HG03025 (cell line): Measurements from ENCODE around the gene ESYT1.

Source experiments
- ATAC-seq: cut with Tn5 transposase; IDR thresholded peaks from one replicate; pipeline ENCODE4 v1.9.1; 2021; ENCODE audit warnings: mild to moderate bottlenecking, moderate library complexity; ENCODE audit not compliant: unreplicated experiment, low FRiP score

ESYT1 gene

DNA sequence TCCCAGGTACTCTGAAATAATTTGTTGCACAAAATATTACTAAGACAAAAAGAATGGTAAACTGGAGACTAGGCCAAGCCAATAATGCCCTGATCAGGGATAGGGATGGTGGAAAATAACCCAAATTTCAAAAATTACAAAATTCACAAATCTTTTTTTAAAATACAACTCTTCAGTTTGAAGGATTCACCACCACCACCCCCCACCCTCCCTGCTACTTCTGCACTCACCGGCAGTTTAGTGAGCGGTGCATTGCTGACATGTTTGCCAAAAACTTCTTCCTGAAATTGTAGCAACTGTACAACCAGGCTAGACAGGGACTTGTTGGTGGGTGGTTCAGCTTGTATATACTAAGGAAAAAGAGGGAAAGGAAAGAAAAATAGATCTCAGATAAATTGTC is 58.9 kb downstream of the ESYT1 start:
- ATAC-seq = no peak

DNA sequence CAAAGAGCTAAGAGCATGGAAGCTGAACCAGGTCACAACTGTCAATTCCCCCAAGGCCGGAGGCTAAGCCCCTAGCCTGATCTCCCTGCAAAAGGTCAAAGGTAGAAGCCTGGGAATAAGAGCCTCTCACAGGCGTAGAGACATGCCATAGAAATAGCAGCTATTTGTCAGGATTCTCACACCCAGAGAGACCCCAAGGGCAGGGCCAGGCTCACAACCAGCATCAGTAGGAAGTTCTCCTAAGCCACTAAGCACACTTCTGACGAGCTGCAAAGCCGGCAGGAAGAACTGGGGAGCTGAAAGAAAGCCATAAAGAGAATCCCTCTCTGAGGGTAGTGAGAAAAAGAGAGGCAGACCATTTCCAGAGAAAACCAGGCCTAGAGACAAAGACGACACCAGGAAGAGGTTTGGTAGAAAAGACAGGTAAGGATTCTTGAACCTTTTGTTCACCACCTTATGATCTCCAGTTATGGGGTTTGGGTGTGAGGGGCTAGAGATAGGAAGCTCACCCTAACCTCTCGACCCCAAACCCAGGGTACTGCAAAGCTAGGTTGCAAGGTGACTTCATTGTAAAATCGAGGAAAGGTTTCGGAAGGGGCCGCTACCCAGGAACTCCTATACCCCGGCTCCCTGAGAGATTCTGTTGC is 60.2 kb downstream of the ESYT1 start:
- ATAC-seq = no peak

DNA sequence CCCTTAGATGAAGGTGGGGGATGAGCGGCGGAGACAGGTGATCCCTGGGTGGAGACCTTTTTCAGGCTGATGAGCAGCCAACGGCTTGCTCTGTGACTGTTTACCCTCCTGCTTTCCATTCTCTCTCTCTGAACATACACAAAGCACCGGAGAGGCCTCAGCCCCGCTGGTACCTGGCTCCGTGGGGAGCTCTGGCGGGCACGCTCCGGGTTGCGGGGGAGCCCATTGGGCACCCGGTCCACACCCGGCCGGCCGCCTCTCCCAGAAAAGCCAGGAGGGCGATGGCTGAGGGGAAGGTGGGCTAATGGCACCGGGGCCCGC is 60.7 kb downstream of the ESYT1 start:
- ATAC-seq = peak; percentile 8

GRCh38 chr12:56189099-56189917 is 61.2 kb downstream of the ESYT1 start, which contains the start of gene SMARCC2:
SMARCC2 (minus strand) TSS chr12:56189483; CDS start chr12:56189461, 22 bp downstream.
- peak; percentile 69 for ATAC-seq

DNA sequence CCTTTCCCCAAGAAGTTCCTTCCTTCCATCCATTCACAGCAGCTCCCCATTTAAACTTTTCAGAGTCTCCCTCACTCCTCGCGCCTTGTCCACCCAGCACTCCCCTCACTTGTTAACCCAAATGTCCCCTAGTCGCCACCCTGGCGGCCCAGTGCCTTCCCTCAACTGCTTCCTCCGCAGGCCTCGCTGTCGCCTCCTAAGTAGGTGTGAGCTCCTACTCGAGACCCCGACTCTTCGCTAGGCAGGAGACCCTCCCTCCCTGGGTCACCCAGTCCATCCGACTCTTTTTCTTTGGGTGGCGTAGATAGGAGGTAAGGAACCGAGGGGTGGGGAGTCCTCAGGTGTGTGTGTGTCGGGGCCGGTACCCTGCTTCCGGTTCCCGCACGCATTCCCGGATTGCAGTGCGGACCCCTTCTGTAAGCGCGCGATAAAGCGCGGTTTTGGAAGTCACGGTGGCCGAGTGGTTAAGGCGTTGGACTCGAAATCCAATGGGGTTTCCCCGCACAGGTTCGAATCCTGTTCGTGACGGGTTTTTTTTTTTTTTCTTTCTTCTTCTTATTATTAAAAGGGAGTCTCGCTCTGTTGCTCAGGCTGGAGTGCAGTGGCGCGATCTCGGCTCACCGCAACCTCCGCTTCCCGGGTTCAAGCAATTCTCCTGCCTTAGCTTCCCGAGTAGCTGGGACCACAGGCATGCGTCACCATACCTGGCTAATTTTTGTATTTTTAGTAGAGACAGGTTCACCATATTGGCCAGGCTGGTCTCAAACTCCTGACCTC is 62.0 kb downstream of the ESYT1 start:
- peak; percentile 18 for ATAC-seq

DNA sequence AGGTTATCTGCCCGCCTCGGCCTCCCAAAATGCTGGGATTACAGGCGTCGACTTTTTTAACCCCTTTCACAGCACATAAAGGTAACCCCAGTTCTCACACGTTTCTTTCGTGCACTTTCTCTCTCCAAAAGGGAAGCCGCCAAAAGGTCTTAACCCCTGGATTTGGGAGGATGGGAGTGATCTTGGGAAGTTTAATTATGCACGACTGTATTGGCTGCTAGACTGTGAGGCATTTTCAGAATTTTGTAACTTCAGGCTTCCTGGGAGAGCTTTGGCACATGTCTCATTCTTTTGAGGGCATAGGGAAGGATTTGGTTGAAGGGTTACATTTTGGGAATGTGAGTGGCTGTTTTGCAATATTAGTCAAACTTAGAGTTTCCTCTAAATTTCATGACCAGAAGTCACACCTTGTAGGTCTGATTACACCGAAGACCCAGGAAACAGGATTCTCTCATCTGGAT is 62.7 kb downstream of the ESYT1 start:
- no peak for ATAC-seq

GRCh38 chr12:56192582-56192981 is 64.5 kb downstream of the ESYT1 start:
- ATAC-seq = no peak

GRCh38 chr12:56193025-56193578 is 65.0 kb downstream of the ESYT1 start:
- ATAC-seq = no peak
